GM10266 (cell line): ENCODE data around the gene LOC128125822.

ENCODE experiments used
- DNase-seq: peaks from one replicate; pipeline ENCODE4 v3.0.0; 2012; ENCODE audit errors: extremely low spot score
- TF ChIP-seq, protein P1 (sequence below): IDR thresholded peaks from 2 replicates; pipeline ENCODE4 v1.5.1; 2012; ENCODE audit warnings: mild to moderate bottlenecking, low read depth; ENCODE audit not compliant: control insufficient read depth, insufficient read depth; ENCODE audit errors: missing control alignments

LOC128125822 gene

DNA sequence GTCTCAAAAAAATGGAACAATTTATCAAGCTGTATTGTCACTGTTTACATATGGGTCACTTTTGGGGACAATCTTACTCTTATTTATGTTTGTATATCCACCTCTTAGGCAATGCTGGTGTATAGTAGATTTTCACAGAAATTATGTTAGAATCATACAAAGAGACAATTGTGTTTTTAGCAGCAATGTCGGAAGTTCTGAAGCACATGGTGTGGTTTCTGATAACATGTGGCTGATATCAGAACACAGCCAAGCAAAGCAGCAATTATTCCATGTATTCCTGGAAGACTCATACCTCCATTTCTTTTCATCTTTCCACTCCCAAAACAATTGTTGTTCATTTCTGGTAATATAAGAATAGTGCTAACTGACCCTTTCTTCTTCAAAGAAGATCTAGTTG lies 17.5 kb upstream of the LOC128125822 start:
- TF ChIP-seq, protein P1, sequence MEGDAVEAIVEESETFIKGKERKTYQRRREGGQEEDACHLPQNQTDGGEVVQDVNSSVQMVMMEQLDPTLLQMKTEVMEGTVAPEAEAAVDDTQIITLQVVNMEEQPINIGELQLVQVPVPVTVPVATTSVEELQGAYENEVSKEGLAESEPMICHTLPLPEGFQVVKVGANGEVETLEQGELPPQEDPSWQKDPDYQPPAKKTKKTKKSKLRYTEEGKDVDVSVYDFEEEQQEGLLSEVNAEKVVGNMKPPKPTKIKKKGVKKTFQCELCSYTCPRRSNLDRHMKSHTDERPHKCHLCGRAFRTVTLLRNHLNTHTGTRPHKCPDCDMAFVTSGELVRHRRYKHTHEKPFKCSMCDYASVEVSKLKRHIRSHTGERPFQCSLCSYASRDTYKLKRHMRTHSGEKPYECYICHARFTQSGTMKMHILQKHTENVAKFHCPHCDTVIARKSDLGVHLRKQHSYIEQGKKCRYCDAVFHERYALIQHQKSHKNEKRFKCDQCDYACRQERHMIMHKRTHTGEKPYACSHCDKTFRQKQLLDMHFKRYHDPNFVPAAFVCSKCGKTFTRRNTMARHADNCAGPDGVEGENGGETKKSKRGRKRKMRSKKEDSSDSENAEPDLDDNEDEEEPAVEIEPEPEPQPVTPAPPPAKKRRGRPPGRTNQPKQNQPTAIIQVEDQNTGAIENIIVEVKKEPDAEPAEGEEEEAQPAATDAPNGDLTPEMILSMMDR = no peak
- DNase-seq = no peak

DNA sequence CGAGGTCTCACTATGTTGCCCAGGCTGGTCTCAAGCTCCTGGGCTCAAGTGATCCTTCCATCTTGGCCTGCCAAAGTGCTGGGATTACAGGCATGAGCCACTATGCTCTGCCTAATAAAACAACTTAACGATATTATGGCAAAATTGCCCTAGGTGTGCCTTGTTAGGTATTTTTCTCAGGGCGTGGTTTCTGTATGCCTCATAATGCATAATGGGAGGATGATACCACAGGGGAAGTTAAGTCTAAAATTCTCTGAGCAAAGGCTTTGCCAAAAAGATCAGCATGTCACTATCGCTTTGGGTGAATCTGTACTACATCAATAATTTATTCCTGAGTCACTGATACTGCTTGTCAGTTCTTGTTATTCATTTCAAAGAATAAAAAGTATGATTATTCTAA lies 15.9 kb upstream of the LOC128125822 start:
- no peak for DNase-seq
- TF ChIP-seq, protein P1 = no peak

DNA sequence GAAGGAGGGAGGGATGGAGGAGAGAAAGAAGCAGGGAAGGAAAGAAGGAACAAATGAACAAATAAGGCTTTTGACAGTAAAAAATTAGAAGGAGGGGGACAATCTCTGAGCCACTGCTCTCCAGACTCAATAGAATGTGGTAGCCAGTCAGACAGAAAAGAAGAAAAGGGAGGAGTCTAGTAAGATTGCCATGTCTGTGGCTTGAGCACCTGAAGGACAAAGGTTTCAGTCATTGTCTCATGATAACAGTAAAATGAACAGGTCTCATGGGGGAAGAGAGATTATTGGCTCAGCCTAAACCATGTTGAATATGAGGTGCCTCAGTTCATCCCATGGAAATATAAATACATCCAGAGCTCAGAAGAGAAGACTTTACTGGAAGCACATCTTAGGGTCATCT lies 14.0 kb upstream of the LOC128125822 start:
- DNase-seq = no peak
- TF ChIP-seq, protein P1 = no peak

DNA sequence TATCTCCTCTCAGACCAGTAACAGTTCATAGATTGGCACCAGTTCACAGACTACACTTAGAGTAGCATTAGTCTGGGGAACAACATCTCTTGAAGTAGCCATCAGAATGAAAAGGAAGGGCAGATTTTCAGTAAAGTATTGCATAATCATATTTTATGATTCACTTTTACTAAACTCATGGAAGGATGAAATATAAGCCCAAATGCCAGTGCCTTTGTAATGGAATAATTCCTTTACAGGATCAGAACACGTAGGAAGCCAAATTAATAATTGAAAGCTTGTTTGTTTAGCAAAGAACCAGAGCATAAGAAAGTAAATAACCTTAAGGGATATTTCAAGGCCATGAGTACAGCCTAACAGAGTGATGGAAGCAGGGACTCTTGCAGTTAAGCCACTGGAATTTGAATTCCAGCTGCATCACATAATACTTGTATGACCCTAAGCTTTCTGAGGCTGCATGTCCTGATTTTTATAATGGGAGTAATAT lies 11.4 kb upstream of the LOC128125822 start:
- TF ChIP-seq, protein P1 = no peak
- DNase-seq = no peak

DNA sequence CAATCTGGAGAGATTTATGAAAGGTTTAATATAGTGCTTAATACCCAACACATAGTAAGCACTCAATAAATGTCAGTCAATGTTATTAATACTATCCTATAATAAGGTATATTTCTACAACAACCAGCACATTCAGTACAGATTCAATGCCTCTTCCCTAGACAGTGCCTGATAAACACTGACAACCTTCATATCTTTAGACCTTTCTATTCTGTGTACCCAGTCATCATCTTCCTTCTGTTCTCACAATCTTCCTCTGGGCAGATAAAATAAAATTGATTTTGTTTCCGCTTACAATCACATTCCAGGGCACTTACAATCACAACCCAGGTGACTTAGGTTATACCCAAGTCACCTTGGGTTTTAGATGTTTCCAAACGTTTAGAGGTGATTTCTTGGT lies 11.0 kb upstream of the LOC128125822 start:
- no peak for DNase-seq
- TF ChIP-seq, protein P1 = no peak

DNA sequence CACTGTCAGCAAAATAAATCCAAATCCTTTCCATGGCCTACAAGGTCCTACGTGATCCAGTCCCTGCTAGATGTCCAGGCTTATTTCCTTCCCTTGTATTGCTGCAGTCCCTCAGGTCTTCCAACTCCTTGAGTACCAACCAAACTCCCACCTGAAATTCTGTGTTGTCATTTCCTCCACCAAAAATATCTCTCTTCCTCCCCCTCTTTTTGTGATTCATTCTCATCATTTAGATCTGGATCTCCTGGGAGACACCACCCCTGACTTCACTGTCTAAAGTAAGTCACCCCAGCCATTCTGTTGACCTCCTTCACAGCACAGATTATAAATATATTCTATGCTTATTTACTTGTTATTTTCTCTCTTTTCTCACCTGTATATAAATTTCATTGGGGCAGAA lies 9.0 kb upstream of the LOC128125822 start:
- TF ChIP-seq, protein P1 = no peak
- no peak for DNase-seq

DNA sequence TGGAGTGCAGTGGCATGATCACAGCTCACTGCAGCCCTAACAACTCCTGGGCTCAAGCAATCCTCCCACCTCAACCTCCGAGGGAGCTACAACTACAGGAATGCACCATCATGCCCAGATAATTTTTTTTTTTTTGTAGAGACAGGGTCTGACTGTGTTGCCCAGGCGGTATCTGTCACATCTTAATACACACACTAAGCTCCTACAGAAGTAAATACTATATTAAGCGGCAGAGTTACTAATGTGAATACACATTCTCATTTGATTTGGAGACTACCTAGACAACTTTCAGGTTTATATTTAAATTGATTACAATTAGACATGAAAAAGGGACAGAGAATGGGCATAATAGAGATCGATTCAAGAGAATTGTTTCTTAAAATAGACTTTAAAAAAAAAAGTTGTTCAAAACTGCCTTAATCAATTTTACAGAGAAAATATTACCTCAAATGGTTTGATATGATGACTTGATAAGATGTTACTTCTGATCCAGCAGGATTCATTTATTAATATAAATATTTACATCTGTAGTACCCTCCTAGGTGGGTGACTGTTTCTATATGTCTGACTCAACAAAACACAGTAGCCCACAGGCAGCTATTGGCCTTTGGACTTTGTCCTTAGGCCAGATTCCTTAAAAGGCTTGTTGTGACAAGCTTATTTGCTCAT lies 7.1 kb upstream of the LOC128125822 start:
- DNase-seq = no peak

More for the DNA sequence above, 7.1 kb upstream of the LOC128125822 start:
- TF ChIP-seq, protein P1 = no peak
